ENCODE results near the gene ARRDC5.

DNA sequence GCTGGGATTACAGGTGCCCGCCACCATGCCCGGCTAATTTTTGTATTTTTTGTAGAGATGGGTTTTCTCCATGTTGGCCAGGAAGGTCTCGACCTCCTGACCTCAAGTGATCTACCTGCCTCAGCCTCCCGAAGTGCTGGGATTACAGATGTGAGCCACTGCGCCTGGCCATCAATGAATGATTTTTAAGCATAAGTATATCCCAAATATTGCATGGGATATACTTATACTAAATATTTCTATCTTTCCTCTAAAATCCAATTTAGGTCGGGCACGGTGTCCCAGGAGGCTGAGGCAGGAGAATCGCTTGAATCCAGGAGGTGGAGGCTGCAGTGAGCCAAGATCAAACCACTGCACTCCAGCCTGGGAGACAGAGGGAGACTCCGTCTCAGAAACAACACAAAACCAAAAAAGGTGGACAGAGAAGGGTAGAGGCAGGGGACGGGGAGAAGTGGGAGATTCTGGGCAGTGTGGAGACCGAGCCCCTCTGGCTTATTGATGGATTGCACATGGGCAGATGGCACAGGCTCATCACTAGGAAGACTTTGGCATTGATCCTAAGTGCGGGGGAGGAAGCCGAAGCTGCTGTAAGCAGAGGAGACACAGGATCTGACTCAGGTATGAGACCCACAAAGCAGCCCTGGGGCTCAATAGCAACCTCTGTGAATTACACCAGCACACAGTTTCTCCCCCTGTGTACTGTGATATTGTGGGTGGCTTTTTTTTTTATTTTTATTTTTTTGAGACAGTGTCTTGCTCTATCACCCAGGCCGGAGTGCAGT is 13.5 kb downstream of the ARRDC5 start:
- TF ChIP-seq, protein P1, sequence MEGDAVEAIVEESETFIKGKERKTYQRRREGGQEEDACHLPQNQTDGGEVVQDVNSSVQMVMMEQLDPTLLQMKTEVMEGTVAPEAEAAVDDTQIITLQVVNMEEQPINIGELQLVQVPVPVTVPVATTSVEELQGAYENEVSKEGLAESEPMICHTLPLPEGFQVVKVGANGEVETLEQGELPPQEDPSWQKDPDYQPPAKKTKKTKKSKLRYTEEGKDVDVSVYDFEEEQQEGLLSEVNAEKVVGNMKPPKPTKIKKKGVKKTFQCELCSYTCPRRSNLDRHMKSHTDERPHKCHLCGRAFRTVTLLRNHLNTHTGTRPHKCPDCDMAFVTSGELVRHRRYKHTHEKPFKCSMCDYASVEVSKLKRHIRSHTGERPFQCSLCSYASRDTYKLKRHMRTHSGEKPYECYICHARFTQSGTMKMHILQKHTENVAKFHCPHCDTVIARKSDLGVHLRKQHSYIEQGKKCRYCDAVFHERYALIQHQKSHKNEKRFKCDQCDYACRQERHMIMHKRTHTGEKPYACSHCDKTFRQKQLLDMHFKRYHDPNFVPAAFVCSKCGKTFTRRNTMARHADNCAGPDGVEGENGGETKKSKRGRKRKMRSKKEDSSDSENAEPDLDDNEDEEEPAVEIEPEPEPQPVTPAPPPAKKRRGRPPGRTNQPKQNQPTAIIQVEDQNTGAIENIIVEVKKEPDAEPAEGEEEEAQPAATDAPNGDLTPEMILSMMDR (IDR thresholded peaks at IDR 0.05; ENCODE audit: low read depth, low read length), result no peak
- TF ChIP-seq EZH2phosphoT487 (IDR thresholded peaks at IDR 0.05; ENCODE audit: low read depth), result no peak

All from OCI-LY3 (cell line).